OCI-LY3 (cell line): Measurements from ENCODE around the gene CBX1.
"Not testable (repeated sequence)": the region's sequence is repeated elsewhere in the genome, so short reads cannot be mapped to it uniquely, and the experiment has no call there.

Source experiments
- H2AFZ ChIP-seq: fragments of 200-600, 300-600 bp; shearing (Covaris generic); 2 replicates; pipeline ENCODE4 v1.6.0; 2014; ENCODE audit warnings: antibody characterized with exemption, low read depth, low read length
- H3K27ac ChIP-seq: fragments of 200-600, 300-600 bp; sonication (generic); 2 replicates; pipeline ENCODE4 v1.5.1; 2014; ENCODE audit warnings: mild to moderate bottlenecking, low read length, moderate library complexity, mixed read lengths
- H3K27me3 ChIP-seq: fragments of 200-600, 300-600 bp; sonication (generic); 2 replicates; pipeline ENCODE4 v1.6.1; 2014; ENCODE audit warnings: low read depth, low read length, mixed read lengths
- H3K36me3 ChIP-seq: fragments of 200-600, 300-600 bp; sonication (generic); replicated peaks from 2 replicates; pipeline ENCODE3; 2014; ENCODE audit warnings: low read depth, low read length, mixed read lengths
- H3K4me1 ChIP-seq: fragments of 300-600, 200-600 bp; sonication (generic); 2 replicates; pipeline ENCODE4 v1.6.1; 2014; ENCODE audit warnings: low read length, mixed read lengths
- H3K4me2 ChIP-seq: fragments of 200-600, 300-600 bp; sonication (generic); 2 replicates; pipeline ENCODE4 v1.6.1; 2014; ENCODE audit warnings: low read length, mixed read lengths
- H3K4me3 ChIP-seq: fragments of 300-600, 200-600 bp; sonication (generic); 2 replicates; pipeline ENCODE4 v1.5.1; 2014; ENCODE audit warnings: antibody characterized with exemption, mild to moderate bottlenecking, low read length, moderate library complexity
- H3K79me2 ChIP-seq: fragments of 300-600, 200-600 bp; shearing (Covaris generic); 2 replicates; pipeline ENCODE4 v1.6.1; 2014; ENCODE audit warnings: mild to moderate bottlenecking, low read length, mixed read lengths
- H3K9ac ChIP-seq: fragments of 300-600, 200-600 bp; shearing (Covaris generic); 2 replicates; pipeline ENCODE4 v1.6.0; 2014; ENCODE audit warnings: mild to moderate bottlenecking, low read length, moderate library complexity
- H3K9me3 ChIP-seq: fragments of 200-600, 300-600 bp; shearing (Covaris generic); 2 replicates; pipeline ENCODE4 v1.6.1; 2014; ENCODE audit warnings: low read length, mixed read lengths; ENCODE audit not compliant: insufficient read depth
- H4K20me1 ChIP-seq: fragments of 200-600, 300-600 bp; sonication (generic); 2 replicates; pipeline ENCODE4 v1.6.1; 2016; ENCODE audit warnings: low read length, mixed read lengths; ENCODE audit not compliant: insufficient read depth
- CTCF ChIP-seq: fragments of 200-600, 300-600 bp; sonication (generic); IDR thresholded peaks from 2 replicates; pipeline ENCODE4 v1.5.1; 2014; ENCODE audit warnings: antibody characterized with exemption, low read length, low read depth
- EZH2phosphoT487 ChIP-seq: fragments of 200-600 bp; shearing (Covaris generic); IDR thresholded peaks from 2 replicates; pipeline ENCODE4 v1.6.1; 2018; ENCODE audit warnings: antibody characterized with exemption, mixed run types, low read depth

CBX1 gene

DNA sequence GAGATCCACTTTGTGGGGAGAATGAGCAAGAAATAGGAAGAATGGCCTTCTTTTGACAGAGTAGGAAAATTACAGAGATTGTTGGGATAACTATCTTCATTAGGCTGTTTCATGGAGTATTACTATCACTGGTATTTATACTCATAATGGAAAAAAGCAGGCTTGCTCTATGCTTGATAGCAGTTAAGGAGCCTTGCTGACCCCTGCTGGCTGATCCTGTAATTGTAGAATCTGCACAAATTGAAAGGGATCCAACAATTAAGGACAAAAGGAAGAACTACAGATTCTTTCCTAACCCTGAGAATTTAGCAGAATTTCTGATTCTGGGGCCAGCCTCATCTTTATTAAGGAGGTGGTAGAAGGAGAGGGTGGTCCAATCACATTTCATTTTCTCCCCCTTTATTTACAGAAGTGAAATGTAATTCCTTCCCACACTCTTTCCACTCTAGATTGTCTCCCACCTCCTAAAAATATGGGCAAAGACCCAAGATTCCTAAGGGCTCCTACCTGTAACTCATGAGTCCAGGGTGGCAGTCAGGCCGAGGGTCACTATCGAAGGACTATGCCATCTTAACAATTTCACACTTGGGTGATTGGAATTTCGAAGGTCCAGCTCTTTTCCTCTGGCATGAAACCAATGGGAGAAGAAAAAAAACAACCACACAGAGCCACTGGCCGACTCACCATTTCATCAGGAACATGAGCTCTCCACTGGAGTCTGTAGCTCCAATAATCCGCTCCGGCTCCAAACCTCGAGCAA, 26.8 kb downstream of the CBX1 start:
- peaks cover 22% of the 10 kb centered on the region for H3K79me2 ChIP-seq
- H3K36me3 ChIP-seq = peaks cover 29% of the 10 kb centered on the region
- H3K27me3 ChIP-seq = no peaks in the 10 kb centered on the region
- no peaks in the 10 kb centered on the region for H3K9me3 ChIP-seq
- H3K4me3 ChIP-seq = no peak overlapping the region
- H3K27ac ChIP-seq = no peak overlapping the region
- no peak overlapping the region for H3K4me2 ChIP-seq
- no peak overlapping the region for H3K9ac ChIP-seq
- peaks cover 3% of the 10 kb centered on the region; the same call in 1 of the 2 replicates for H4K20me1 ChIP-seq
- TF ChIP-seq CTCF (peak; percentile 74), EZH2phosphoT487 (no peak)
- no peak overlapping the region for H2AFZ ChIP-seq
- H3K4me1 ChIP-seq = no peaks in the 10 kb centered on the region

GRCh38 chr17:48073566-48074094, 27.6 kb downstream of the CBX1 start:
- not testable (repeated sequence) for H3K9ac ChIP-seq, H3K9me3 ChIP-seq, H3K4me1 ChIP-seq, H2AFZ ChIP-seq, H4K20me1 ChIP-seq, H3K4me2 ChIP-seq, H3K27ac ChIP-seq, H3K27me3 ChIP-seq, H3K4me3 ChIP-seq
- peaks cover 14% of the 10 kb centered on the region for H3K79me2 ChIP-seq
- peaks cover 33% of the 10 kb centered on the region for H3K36me3 ChIP-seq

- not testable (repeated sequence) for H3K9ac ChIP-seq, H3K27me3 ChIP-seq, H3K27ac ChIP-seq, H3K79me2 ChIP-seq, H3K4me2 ChIP-seq, H3K4me3 ChIP-seq, H3K4me1 ChIP-seq, H4K20me1 ChIP-seq, H2AFZ ChIP-seq, H3K9me3 ChIP-seq
- peaks cover 36% of the 10 kb centered on the region for H3K36me3 ChIP-seq
Measured at GRCh38 chr17:48072811-48073210, 28.5 kb downstream of the CBX1 start.

DNA sequence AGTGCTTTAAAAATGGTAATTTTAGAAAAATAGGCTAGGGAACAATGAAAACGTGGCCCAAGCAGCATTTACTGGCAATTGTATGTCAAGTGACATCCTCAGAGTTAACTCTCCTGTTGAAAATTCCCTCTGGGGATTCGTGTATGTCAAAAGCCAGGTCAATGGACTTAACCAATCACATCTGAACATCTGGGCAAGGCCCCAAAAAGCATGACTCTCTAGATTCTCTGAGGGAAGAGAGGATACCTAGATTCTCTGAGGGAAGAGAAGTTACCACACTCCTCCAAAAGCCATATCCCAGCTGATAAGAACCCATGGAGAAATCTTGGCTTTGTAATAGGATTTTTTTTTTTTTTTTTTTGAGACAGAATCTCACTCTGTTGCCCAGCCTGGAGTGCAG, 29.6 kb downstream of the CBX1 start:
- TF ChIP-seq CTCF = no peak
- TF ChIP-seq EZH2phosphoT487 = no peak

DNA sequence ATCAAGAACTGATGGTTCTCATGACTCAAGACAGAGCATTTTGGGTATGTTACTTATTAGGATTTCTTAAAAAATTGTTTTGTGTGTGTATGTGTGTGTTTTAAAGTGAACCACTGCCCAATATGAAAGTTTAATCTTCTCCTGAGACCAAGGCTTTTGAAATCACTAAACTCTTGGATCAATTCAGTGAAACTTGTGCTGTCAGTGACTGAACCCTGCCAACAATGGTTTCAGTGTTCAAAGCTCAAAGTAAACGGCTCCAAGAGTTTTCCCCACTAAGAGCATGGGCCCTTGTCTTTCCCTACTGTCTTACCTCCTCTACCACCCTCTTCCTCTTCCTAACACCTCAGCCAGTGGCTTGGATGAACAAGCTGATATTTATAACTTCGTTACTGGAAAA, 31.1 kb downstream of the CBX1 start:
- H3K4me3 ChIP-seq = no peak overlapping the region
- no peaks in the 10 kb centered on the region for H3K4me1 ChIP-seq
- H3K36me3 ChIP-seq = peaks cover 47% of the 10 kb centered on the region
- TF ChIP-seq CTCF (no peak), EZH2phosphoT487 (no peak)
- H3K9ac ChIP-seq = no peak overlapping the region
- H3K79me2 ChIP-seq = peaks cover 3% of the 10 kb centered on the region; the same call in 1 of the 2 replicates
- H2AFZ ChIP-seq = no peak overlapping the region
- H3K27me3 ChIP-seq = no peaks in the 10 kb centered on the region
- no peak overlapping the region for H3K27ac ChIP-seq
- H3K4me2 ChIP-seq = no peak overlapping the region
- H3K9me3 ChIP-seq = no peaks in the 10 kb centered on the region
- peaks cover 3% of the 10 kb centered on the region for H4K20me1 ChIP-seq

More for the DNA sequence above, 29.6 kb downstream of the CBX1 start:
- peaks cover 3% of the 10 kb centered on the region for H4K20me1 ChIP-seq
- no peak overlapping the region for H3K4me2 ChIP-seq
- H3K36me3 ChIP-seq = peaks cover 41% of the 10 kb centered on the region
- no peak overlapping the region for H2AFZ ChIP-seq
- H3K9ac ChIP-seq = no peak overlapping the region
- H3K9me3 ChIP-seq = no peaks in the 10 kb centered on the region
- H3K4me3 ChIP-seq = no peak overlapping the region
- no peaks in the 10 kb centered on the region for H3K27me3 ChIP-seq
- peaks cover 3% of the 10 kb centered on the region for H3K79me2 ChIP-seq
- H3K27ac ChIP-seq = no peak overlapping the region
- no peaks in the 10 kb centered on the region for H3K4me1 ChIP-seq
